Measurements from ENCODE around the gene ANKRD10.
"Not testable (repeated sequence)": the region's sequence is repeated elsewhere in the genome, so short reads cannot be mapped to it uniquely, and the experiment has no call there.

ANKRD10 gene

DNA sequence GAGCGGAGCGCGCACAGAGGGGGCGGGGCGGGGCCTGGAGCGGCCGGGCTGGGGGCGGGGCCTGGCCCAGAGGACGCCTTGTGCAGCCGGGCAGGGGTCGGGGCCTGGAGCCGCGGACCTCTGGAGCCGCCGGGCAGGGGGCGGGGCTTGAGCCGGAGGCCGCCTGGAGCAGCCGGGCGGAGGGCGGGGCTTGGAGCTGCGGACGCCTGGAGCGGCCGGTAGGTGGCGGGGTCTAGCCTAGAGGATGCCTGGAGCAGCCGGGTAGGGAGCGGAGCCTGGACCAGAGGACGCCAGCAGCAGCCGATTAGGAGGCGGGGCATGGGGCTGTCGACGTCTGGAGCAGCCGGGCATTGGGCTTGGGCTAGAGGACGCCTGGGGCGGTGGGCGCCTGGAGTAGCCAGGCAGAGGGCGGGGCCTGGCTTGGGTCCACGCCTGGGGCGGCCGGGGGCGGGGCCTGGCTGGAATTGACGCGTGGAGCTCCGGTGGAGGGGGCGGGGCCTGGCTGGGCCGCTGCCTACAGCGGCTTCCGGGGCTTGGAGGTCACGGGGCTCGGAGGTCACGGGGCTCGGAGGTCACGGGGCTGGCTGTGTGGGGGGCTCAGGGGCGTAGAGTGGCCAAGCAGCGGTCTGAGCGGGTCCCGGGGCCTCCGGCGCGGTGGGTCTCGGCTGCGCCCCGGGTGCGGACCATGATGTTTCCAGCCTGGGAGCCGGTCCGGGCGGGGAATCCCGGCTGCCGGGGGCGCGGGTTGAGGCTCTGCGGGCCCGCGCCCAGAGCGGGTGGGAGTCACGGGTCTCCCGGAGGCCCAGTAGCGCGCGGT, at the start of gene ANKRD10:
Gene ANKRD10, minus strand, starts transcription at position 13 of the 817 bp plus-strand sequence. CDS start 135 bp downstream, outside the sequence.
- DNase-seq (ENCODE audit: low spot score), result peak; percentile 99

DNA sequence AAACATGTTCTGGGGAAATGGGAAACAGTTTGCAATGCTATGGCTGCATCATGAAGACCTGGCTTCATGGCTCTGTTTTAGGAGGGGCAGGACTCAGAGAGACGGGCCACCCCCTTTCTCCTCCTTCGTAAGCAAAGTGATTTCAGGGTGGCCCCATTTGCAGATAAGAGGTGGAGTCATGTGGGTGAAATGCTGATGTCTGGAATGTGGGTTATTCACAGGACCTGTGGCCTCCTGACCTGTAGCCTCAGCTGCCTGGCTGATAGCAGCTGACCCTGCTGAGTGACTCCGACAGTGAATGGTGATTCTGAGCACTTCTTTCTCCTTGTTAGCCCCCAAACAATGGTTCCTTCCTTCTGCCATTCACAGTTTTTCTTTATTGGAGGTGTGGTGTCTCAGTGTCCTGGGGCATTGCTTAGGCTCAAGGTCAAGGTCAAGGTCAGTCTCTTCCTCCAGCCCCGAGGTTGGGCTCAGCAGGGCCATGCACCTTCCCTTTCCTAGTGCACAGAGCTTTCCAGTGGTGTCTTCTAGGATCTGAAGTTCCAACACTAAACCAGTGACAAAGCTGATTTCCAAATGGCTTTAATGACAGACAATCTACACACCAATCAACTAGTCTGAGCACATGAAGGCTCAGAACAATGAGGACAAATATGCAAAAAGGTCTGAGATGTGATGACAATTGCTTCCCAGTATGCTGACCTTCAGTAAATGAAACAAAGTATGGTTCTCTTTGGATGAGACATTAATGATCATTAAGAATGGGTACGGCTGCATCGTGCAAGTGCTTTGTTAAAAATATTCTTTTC, 49.6 kb upstream of the ANKRD10 start:
- DNase-seq (ENCODE audit: low spot score), result no peak

DNA sequence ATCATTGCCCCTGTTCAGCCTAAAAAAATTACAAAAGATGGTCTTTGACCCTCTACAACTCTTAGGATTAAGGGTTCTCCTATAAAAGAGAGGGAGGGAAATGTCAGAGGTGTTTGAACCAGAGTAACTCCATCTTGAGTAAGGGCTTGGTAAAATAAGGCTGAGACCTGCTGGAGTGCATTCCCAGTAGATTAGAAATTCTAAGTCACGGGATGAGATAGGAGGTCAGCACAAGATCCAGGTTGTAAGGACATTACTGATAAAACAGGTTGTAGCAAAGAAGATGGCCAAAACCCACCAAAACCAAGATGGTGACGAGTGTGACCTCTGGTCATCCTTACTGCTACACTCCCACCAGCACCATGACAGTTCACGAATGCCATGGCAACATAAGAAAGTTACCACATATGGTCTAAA, 48.7 kb upstream of the ANKRD10 start:
- no peak for DNase-seq (ENCODE audit: low spot score)

DNA sequence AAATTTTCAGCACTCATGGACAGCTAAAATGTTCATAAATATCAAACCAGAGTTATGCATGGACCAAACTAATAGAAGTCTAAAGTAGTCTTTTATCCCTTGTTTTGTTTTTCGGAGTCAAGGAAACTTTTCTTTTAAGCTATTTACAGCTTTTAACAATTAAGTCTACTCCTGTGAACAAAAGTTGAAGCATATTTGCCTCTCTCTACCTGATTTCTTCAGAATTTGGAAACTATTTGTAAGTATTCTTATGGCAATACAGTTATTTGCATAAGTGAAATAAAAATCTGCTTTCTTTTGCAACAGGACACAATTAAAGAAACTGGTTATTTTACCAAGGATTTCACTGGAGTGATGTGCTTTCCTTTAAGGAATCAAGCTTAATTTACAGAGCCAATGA, 47.1 kb upstream of the ANKRD10 start:
- no peak for DNase-seq (ENCODE audit: low spot score)

DNA sequence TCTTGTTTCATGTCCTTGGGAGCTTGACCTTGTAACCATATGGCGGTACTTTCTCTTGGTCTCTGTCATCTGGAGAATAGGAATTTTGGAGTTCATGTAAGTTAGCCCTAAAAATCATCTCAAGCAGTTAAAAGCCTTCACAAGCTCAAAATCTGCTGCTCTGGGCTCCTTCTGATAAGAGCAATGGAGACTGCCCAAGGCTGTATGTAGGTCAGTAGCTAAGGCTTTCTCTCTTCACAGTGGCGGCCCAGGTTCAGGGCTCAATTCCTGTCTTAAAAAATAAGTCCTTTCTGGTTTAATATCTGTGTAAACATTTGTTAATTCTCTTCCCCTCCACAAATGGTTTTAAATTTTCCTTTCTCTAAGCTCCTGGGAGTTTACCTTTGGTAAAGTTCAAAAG, 45.3 kb upstream of the ANKRD10 start:
- no peak for DNase-seq (ENCODE audit: low spot score)

DNA sequence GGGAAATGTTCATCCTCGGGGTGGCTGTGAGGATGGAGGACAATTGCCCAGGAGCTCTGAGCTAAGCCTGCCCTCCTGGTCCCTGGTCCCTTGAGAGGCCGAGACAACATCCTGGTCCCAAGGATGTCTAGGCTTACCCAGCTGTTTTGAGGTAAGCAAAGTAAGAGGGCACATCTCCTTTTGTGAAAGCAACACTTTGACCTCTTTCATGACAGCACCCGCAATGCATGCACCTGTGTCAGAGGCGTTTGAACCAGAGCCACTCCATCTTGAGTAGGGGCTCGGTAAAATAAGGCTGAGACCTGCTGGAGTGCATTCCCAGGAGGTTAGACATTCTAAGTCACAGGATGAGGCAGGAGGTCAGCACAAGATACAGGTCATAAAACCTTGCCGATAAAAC, 43.1 kb upstream of the ANKRD10 start:
- no peak for DNase-seq (ENCODE audit: low spot score)

DNA sequence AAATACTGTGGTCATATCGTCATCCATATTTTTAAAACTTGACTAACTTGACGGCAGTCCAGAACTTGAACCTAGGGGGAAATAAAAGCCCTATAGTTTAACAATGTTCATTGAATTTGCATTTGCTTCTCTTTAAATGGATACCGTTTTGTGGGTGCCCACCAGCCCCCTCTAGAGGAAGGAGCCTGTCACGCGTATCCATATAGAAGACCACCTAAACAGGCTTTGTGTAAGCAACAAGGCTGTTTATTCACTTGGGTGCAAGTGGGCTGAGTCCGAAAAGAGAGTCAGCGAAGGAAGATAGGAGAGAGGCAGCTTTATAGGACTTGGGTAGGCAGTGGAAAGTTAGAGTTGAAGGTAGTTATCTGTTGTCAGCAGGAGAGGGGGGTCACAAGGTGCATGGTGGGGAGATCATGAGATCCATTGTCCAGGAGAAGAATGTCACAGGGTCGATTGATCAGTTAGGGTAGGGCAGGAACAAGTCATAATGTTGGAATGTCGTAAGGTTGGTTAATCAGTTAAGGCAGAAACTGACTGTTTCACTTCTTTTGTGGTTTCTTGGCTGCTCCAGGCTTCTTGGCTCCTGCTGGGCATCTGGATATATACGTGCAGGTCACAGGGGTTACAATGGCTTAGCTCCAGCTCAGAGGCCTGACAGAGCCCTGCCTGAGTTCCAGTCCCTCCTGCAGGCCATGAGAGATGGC, 42.5 kb upstream of the ANKRD10 start:
- DNase-seq (ENCODE audit: low spot score), result peak; percentile 55

DNA sequence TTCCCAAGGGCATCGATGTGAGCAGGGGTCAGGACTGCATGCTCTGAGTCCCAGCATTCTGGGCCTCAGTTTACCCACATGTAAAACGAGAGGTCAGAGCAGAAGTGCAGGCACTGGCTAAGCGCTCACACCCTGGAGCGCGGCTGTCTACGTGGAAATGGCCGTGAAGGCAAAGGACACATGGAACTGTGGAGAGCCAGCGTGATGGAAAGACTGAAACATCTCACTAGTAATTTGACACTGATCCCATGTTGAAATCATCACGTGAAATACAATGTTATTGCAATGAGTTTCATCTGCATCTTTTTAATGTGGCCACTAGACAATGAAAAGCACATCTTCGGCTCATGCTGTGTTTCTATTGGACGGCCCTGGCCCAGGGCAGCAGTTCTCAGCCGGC, 41.3 kb upstream of the ANKRD10 start:
- not testable (repeated sequence) for DNase-seq (ENCODE audit: low spot score)

DNA sequence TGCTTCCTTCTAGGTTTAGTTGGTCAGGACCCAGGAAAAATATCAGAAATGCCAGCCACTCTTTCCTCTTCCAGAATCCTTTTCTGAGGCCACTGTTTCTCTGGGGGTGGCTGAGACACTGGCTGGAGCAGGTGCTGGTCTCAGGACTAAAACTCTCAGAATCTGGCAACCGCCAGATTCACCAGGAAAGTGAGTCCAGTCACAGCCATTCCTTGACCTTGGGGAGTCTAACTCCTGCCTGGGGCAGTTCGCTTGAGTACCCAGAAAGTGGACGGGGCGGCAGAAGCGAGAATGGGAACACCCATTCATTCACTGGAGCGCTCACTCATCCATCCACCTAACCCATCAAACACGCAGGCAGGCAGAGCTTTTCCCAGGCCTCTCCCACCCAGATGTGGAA, 40.7 kb upstream of the ANKRD10 start:
- DNase-seq (ENCODE audit: low spot score), result not testable (repeated sequence)

DNA sequence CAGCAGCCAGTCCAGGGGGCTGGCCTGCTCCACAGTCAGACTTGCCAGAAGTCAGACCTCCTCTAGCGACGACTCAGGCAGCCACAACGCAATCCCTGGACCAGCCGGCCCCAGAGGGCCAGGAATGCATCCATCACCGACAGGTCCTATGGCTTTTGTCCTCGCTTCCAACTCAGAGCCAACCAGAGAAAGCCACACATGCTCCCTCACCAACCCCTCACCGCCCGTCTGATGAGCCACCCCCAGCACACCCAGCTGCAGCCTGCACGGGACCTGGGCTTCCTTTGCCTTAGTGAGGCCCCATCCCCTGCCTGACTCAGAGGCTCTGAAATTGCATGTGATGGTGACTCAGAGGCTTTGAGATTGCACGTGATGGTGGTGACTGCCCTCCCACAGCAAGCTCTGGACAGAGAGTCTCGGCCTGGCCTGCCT, 40.2 kb upstream of the ANKRD10 start:
- peak; percentile 86 for DNase-seq (ENCODE audit: low spot score)

DNA sequence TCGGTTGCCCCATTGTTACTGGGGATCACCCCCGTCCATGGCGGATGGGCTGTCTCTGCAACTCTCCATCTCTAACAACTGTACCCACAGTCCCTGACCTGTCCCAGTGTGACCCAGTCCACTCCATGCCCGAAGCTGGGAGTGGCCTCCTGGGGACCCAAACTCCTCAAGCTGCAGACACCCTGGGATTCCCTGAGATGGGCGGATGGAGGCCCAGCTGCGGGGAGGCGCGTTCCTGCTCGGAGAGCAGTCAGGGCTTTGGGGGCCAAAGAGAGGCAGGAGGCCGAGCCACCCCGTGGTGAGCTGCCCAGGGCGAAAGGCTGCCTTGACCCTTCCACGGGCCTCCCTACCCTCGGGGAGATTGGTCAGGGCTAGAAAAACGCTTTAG, 39.7 kb upstream of the ANKRD10 start:
- not testable (repeated sequence) for DNase-seq (ENCODE audit: low spot score)

DNA sequence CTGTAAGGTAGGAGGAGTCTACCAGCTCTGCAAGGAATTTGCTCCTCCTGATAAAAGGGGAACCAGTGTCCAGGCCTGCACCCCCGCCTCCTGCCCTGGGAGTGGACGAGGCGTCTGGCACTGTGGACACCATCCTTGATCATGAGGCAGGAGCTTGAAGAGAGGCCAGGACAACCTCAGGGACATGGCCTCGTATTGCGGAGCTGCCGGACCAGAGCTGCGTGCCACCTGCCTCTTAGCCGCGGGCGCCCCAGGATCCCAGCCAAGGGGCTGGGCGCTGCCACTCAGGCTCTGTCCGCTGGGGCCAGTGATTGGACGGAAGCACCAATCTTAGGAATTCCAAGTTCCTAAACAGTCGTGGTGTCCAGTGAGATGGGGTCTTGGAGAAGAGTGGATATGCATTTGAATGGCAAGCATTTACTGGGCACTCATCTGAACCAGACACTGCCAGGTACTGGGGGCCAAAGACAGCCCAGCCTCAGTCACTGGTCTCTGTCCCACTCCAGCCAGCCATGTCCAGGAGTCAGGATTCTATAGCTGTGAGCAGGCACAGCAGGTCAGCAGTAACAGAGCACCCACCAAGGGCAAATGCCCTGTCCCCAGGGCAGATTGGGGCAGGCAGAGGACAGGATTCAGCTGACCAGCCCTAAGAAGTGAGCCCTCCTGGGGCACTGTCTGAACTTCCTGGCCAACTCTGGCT, 39.1 kb upstream of the ANKRD10 start:
- DNase-seq (ENCODE audit: low spot score), result no peak

DNA sequence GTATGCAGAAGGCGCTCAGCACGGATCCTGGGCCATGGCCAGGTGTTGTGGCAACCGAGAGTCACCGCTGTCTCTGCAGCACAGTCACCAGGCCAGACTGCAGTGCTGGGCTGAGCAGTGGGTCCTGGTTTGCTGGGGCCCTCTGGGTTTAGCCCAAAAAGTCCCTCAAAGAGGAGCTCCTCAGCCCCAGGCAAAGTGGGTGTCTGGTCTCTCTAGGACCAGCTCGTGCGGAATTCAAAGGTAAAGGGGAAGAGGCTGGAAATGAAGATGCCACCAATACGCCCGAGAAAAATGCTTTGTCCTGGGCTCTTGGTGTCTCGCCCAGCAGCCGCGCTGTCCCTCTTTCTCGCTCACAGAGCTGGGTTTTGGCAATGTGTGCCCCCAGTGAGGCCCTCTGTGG, 38.5 kb upstream of the ANKRD10 start:
- DNase-seq (ENCODE audit: low spot score), result no peak

DNA sequence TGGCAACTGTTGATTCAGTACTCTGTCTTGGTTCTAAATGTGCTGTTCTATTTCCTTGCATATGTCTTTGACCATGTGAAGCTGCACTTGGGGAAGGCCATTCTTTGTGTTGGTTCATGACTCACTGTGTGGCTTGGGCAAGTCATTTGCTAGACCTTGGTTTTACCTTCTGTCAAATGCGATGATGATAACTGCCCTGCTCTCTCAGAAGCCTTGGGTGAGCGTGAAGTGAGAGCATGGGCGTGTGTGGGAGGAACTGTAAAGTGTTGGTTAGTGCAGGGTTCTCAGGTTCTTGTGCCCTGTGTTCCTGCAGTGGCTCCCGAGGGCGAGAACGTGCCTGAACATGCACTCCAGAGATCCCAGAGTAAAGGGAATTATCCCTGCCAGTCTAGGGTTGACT, 37.3 kb upstream of the ANKRD10 start:
- DNase-seq (ENCODE audit: low spot score), result not testable (repeated sequence)

DNA sequence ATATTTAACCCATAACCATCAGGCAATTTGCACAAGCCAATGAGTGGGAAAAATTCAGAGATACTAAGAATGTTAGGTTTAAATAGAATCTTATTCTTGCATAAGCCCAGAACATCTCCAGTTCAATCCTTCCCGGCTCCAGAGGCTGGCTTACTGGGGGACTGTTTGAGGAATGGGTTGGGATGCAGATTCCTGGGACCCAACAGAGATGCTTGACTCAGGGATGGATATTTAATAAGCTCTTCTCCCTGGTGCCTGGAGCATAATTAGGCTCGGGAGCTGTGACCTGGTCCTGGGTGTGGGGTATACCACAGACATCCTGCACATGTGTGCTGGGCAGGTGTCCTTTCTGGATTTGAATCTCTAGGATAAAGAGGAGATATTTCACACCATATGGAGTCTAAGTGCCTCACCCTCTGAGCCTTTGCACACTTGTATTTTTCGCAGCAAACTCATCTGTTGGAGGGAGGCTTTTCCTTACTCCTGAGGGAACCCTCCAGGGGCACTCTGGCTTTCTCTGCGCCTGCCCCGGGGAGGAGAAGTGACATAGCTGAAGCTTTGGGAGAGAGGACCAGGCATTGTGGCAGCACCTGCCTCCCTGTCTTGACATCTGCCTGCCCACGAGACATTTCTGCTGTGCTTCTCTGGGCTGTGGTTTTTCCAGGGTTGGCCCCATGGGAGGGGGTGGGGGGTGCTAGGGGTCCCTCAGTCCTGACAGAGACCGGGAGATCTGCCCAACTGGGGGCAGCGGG, 36.1 kb upstream of the ANKRD10 start:
- DNase-seq (ENCODE audit: low spot score), result no peak

DNA sequence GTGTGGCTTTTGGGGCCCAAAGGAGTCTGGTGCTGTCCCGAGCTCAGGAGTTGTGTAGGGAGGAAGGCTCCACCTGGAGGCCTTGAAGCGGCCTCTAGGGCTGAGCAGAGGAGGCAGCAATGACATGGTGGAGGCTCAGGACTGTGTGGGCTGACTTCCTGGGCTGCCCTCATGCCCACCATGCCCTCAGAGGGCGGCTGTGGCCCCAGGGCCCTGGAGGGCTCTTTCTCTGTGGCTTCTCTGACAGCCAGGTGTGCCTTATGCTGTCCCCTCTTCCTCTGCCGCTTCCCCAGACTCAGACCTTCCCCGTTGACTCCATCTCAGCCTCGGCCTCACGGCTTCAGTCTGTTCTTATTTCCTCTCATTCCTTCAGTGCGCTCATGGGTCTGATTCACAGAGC, 35.5 kb upstream of the ANKRD10 start:
- DNase-seq (ENCODE audit: low spot score), result no peak

DNA sequence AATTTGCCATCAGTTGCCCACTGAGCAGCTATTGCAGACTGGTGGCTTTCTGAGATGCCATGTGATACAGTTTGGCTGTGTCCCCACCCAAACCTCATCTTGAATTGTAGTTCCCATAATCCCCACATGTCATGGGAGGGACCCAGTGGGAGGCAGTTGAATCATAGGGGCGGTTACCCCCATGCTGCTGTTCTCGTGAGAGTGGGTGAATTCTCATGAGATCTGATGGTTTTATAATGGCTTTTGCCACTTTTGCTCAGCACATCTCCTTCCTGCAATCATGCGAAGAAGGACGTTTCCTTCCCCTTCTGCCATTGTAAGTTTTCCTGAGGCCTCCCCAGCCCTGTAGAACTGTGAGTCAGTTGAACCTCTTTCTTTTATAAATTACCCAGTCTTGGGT, 34.8 kb upstream of the ANKRD10 start:
- DNase-seq (ENCODE audit: low spot score), result no peak

DNA sequence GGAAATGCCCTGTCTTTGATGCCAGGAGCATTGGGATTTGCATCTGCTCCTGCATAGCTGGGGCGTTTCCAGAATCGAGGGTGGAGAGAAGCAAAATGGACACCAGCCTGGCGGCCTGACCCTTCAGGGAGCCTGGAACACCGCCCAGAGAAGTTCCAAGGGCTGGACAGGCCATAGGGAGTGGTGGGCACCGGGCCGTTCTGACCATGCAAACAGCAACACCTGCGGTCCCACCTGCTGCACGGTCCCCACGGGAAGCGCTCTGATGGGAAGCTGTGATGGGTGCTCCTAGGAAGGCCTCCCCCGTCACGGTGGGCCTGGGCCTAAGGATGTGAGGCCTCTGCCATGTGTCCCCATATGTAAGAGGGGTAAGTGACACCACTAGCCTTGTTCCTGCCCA, 34.2 kb upstream of the ANKRD10 start:
- no peak for DNase-seq (ENCODE audit: low spot score)

DNA sequence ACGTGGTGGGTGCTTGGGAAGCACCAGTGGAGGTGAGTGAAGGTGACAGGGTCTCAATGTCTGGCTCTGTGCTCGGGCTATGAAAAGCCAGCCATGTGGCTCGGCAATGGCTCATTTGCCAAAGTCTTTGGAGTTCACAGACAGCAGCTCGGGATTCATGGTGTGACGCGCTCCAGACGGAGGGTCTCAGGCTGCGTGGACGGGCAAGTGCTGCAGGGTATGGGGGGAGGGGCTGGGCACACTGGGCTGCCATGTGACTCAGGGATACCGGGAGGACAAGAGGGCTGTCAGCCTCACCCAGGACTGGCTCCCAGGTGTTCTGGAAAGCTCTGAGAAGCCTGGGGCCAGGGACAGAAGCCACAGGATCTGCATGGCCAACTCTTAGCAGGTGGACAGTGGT, 32.5 kb upstream of the ANKRD10 start:
- not testable (repeated sequence) for DNase-seq (ENCODE audit: low spot score)

DNA sequence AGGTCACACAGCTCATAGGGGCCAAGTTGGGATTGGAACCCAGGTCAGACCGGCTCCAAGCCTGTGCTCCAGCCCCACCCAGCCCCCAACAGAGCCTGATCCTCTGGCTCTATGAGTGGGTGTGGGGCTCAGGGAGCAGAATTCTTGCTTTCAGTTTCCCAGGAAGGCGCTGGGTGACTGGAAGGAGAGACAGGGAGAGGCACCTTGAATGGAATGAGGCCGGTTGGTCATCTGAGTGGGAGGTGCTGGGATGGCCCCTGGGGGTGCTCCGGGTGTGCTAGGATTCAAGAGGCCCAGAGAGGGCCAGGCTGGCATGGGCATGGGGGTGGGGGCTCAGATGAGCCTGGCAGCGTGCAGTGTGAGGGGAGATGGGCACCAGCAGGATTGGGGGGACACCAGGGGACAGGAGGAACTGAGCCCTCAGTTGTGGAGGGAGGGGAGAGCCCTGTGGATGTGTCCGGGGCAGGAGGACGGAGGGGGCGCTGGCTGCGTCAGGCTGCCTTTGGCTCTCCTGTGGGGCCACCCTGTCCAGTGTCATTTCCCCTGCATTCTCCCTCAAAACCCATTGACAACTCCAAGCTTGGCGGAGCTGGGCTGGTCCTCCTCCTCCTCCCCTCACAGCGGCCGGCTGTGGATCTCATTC, 31.2 kb upstream of the ANKRD10 start:
- peak; percentile 28 for DNase-seq (ENCODE audit: low spot score)

Data from kidney tubule cell (primary cell).